GM19025 (cell line): Measurements from ENCODE around the gene ZNF391.
"Not testable (repeated sequence)": the region's sequence is repeated elsewhere in the genome, so short reads cannot be mapped to it uniquely, and the experiment has no call there.

Experiments used
- ATAC-seq: cut with Tn5 transposase; IDR thresholded peaks from one replicate; pipeline ENCODE4 v1.9.1; 2021; ENCODE audit warnings: mild to moderate bottlenecking, low read depth, moderate library complexity; ENCODE audit not compliant: unreplicated experiment

The ZNF391 gene

DNA sequence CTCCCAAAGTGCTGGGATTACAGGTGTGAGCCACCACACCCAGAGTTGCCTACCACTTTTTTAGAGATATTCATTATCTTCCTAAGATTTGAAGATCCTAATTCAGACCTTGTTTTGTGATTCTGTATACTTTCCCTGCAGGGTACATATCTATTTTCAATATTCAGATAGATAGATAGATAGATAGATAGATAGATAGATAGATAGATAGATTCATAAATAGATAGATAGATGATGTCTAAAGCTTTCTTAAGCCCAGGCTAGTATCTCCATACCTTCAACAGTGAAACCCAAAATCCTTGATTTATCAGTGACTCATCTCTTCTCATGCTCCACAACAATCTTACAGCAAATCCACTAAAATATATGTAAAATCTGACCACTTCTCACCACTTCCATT lies 30.8 kb downstream of the ZNF391 start:
- ATAC-seq = no peak

DNA sequence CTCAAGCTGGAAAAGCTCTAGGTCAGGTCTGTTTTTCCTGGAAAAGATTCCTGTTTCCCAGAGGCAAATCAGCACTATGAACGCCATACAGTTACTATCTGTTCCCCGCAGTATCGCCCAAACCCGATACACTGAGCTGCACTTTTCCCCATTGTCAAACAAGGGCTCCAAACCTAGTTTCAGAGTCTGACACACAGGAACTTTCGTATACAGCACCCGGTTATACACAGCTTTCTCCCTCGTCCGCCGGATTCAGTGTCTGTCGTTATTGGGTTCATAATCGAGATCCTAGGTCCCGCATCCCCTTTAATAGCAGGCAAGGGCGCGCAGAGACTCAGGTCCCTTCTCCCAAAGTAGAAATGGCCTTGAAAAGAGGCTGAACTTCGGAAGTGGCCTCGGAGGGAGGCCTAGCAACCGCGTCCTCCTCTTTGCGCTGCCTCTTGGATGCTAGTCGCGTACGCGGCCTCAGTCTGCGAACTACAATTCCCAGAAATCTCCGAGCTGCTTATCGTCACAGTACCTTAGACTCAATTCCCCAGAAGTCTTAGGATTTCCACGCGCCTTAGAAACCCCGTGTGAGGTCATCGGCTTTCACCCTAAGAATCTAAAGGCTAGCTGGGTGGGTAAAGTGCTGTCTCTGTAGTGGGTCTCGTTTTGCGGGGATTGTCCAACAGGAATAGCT lies 34.2 kb downstream of the ZNF391 start:
- ATAC-seq = no peak

DNA sequence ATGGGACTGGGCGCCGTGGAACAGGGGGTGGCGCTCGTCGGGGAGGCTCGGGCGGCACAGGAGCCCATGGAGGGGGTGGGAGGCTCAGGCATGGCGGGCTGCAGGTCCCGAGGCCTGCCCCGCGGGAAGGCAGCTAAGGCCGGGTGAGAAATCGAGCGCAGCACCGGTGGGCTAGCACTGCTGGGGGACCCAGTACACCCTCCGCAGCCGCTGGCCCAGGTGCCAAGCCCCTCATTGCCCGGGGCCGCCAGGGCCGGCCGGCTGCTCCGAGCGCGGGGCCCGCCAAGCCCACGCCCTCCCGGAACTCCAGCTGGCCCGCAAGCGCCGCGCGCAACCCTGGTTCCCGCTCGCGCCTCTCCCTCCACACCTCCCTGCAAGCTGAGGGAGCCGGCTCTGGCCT lies 36.3 kb downstream of the ZNF391 start:
- ATAC-seq = not testable (repeated sequence)

DNA sequence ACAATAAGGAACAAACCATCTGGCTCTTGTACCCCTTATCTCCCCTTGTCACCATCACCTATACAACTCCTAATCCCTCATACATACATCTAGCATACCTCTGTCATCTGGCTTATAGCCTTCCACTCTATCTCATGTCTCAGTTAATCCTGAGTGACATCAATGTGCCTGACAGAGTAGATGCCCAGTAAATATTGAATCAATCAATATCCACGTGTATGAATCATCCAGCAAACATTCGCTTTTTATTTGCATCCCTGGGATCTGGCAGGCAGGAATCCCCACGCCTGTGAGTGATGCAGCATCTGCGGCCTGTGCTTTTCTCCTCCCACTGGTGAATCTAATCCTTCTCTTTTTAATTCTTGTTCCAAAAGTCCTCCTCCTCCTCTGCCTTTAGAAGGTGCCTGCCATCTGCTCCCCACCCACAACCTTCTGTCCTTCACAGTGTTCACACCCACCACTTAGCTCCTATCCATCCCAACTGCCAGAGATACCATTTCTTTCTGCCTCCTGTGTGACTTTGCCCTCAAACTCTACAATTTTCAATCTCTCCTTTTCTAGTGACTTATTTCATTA lies 37.6 kb downstream of the ZNF391 start:
- no peak for ATAC-seq

DNA sequence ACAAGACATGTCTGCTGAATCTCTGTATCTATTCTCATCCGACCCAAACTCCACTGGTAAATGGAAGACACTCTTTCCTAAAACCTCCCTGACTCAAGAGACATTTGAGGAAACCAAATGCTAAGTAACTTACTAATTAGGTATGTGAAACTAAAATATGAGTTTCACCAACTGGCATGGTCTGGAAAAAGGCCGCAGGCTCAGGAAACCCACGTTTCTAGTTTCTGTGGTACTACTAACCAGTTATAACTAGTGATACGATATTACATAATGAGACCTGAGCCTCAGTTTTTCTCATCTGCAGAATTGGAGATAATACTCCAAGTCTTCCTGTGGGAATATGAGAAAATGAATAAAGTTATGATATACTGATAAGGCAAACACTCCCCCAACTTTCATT lies 39.9 kb downstream of the ZNF391 start:
- no peak for ATAC-seq

DNA sequence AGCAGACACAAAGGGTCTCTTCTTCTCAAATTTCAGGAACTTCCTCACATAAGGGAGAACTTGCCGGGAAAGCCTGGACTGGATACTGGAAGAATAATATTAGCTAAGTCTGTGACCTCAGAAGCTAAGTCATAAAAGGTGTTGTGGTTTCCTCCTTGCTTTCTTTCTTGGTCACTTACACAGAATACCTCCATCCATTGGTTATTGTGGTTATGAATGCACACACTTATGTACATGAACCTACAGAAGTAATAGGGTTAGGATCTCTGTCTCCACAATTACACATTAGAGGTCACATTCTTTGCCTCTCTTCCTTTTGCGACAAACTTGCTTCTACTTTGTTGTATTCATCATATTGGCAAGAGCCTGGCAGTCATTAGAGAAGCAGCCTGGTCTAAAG lies 40.4 kb downstream of the ZNF391 start:
- ATAC-seq = no peak

DNA sequence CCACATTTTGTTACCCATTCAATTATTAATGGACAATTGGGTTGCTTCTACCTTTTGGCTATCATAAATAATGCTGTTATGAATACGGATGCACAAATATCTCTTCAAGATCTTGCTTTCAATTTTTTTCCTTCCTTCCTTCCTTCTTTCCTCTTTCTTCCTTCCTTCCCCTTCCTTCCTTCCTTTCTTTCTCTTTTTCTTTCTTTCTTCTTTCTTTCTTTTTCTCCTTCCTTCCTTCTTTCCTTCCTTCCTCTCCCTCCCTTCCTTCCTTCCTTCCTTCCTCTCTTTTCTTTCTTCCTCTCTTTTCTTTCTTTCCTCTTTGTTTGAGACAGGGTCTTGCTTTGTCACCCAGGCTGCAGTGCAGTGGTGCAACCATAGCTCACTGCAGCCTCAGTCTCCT lies 45.2 kb downstream of the ZNF391 start:
- no peak for ATAC-seq

DNA sequence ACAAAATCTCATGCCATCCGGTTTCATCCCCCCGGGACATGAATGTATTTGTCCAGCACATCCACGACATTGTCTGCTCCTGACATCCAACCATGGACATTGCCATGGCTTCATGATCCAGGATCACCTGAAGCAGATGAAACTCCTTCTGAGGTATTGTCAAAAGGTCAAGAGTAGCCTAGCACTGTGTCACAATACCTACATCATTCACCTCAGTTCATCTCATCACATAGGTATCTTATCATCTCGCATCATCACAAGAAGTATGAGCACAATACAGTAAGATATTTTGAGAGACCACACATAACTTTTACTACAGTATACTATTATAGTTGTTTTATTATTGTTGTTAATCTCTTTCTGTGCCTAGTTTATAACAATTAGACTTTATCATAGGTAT lies 50.8 kb downstream of the ZNF391 start:
- no peak for ATAC-seq

DNA sequence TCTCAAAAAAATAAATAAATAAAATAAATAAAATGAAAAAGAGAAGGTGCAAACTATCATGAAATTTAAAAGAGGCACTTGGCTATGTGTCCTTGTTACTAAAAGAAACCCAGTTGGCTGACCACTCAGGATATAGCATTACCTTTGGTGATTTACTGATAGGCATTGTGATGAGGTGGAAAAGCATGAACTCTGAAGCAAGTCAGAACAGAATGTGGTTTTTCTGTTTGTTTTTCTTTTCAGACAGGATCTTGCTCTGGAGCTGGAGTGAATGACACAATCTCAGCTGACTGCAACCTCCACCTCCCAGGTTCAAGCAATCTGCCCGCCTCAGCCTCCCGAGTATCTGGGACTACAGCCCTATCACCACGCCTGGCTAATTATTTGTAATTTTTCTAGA lies 52.4 kb downstream of the ZNF391 start:
- ATAC-seq = no peak

DNA sequence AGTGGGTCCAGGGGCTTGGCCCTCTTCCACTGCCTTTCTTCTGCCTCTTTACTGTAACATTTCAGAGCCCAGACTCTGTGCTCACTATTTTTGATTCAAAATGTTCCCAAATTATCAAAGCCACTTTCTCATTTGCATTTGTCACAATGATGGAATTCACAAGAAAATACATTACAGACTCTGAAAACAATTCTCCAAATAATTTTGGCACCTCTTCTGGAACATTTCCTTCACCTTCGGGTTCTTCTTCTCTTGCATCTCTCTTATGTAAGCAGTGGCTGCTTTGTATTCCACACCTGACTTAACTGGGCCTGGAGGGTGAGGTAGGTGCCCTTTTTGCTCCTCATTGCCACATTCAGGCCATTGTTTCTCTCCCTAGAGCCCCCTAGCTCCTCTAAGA lies 54.4 kb downstream of the ZNF391 start:
- ATAC-seq = no peak

DNA sequence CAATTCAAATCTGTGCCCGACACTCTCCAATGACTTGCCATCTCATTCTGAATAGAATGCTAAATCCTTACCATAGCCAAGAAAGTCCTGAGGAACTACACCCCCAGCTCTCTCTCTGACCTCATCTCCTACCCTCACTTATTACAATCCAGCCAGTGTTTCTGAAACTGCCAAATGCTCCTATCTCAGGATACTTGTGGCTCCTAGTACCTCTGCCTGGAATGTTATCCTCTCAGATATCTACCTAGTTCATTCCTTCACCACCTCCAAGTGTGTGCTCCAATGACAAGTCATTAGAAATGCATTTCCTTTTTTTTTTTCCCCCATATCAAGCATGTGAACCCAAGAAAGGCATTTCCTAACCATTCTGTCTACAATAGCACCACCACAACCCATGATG lies 59.9 kb downstream of the ZNF391 start:
- ATAC-seq = no peak

DNA sequence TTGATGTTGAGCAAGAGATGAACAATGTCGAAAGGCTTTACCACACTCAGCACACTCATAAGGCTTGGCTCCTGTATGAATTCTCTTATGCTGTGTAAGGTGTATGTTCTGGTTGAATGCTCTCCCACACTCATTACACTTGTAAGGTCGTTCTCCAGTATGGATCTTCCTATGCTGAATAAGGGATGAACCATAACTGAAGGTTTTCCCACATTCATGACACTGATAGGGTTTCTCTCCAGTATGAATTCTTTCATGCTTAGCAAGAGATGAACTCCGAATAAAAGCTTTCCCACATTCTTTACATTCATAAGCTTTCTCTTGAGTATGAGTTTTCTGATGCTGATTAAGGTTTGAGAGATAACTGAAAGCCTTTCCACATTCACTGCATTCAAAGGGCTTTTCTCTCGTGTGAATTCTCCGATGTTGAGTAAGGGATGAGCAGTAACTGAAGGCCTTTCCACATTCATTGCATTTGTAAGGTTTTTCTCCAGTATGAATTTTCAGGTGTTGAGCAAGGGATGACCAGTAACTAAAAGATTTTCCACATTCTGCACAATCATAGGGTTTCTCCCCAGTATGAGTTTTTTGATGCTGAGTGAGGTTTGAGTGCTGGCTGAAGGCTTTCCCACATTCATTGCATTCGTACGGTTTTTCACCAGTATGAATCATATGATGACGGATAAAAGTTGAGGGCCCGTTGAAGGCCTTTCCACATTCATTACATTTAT lies 63.3 kb downstream of the ZNF391 start:
- ATAC-seq = no peak

DNA sequence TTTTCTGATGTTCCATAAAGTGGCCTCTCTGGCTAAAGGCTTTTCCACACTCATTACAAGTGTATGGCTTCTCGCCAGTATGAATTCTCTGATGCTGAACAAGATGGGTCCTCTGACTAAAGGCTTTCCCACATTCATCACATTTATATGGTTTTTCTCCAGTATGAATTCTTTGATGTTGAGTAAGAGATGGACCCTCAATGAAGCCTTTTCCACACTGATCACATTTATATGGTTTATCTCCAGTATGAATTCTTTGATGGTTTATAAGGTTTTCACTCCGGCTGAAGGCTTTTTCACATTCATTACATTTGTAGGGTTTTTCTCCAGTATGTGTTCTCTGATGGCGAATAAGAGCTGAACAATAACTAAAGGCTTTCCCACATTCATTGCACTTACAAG lies 63.9 kb downstream of the ZNF391 start:
- ATAC-seq = no peak
